Tibial nerve (tissue), 3 donors: Measurements from ENCODE around the gene GCA.

ENCODE experiments used
- POLR2A ChIP-seq, 2 donors: fragments of 450-650 bp; IDR thresholded peaks; one replicate each; pipeline ENCODE4 v1.6.1; 2017; ENCODE audit warnings: antibody characterized with exemption in 2 of 2, mild to moderate bottlenecking in 2 of 2, moderate library complexity in 2 of 2
- TF ChIP-seq, protein P1 (sequence below), 5 experiments: fragments of 200-600 bp in 3 of 5; fragments of 450-650 bp in 2 of 5; sonication (generic) in 3 of 5; IDR thresholded peaks; one replicate each; pipeline ENCODE4 v1.5.1; 2016 to 2019; ENCODE audit warnings: antibody characterized with exemption in 5 of 5, mild to moderate bottlenecking in 3 of 5, moderate library complexity in 2 of 5

DNA sequence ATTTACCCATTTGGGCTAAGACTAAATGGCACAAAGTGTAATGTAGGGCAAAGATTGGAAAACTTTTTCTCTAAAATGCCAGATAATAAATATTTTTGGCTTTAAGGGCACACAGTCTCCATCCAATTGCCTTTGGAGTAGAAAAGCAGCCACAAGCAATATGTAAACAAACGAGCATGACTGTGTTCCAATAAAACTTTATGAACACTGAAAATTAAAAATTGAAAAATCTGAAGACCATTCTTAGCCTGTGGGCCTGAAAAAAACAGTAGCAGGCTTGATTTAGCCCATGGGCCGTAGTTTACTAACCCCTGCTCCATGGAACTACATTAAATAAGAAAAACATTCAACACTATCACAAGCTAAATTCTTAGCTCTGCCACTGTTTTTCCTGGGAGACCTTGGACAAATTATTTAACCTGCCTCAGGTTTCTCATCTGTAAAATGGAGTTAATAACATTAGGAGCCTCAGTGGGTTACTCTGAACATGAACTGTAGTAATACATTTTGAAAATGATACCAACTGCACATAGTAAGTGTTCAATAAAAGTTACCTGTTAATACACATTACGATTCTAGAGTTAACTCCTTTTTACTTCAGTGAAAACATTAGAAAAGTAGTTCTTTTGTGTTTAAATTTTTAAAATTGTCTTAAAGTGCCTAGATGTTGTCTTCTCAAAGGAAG is 26.7 kb upstream of the GCA start:
- TF ChIP-seq, protein P1, sequence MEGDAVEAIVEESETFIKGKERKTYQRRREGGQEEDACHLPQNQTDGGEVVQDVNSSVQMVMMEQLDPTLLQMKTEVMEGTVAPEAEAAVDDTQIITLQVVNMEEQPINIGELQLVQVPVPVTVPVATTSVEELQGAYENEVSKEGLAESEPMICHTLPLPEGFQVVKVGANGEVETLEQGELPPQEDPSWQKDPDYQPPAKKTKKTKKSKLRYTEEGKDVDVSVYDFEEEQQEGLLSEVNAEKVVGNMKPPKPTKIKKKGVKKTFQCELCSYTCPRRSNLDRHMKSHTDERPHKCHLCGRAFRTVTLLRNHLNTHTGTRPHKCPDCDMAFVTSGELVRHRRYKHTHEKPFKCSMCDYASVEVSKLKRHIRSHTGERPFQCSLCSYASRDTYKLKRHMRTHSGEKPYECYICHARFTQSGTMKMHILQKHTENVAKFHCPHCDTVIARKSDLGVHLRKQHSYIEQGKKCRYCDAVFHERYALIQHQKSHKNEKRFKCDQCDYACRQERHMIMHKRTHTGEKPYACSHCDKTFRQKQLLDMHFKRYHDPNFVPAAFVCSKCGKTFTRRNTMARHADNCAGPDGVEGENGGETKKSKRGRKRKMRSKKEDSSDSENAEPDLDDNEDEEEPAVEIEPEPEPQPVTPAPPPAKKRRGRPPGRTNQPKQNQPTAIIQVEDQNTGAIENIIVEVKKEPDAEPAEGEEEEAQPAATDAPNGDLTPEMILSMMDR (IDR thresholded peaks at IDR 0.05), result no peak
- TF ChIP-seq POLR2A (IDR thresholded peaks at IDR 0.05), result no peak
